K562 (cell line): ENCODE results near the gene PRAC2.

Experiments
- ATF7 ChIP-seq: fragments of 450-650 bp; IDR thresholded peaks from 2 replicates; pipeline ENCODE4 v1.7.1; 2014; ENCODE audit warnings: mild to moderate bottlenecking, moderate library complexity
- CTCF ChIP-seq, 3 experiments: IDR thresholded peaks in 2 of 3; conservative IDR thresholded peaks in 1 of 3; 2 replicates each; pipeline ENCODE4 v1.5.1; 2011 to 2012; ENCODE audit warnings: low read length in 3 of 3, mild to moderate bottlenecking in 3 of 3, control low read depth in 2 of 3, improper control_type of control experiment in 1 of 3, inconsistent platforms in 1 of 3, low read depth in 1 of 3, mixed read lengths in 1 of 3, moderate library complexity in 1 of 3; ENCODE audit not compliant: insufficient read depth in 2 of 3
- EZH2 ChIP-seq: IDR thresholded peaks from 2 replicates; pipeline ENCODE4 v1.6.1; 2012; ENCODE audit warnings: low read depth, mild to moderate bottlenecking, inconsistent platforms, low read length, borderline replicate concordance
- HCFC1 ChIP-seq: IDR thresholded peaks from 2 replicates; pipeline ENCODE4 v1.6.1; 2012; ENCODE audit warnings: low read depth, low read length, improper control_type of control experiment
- HDAC6 ChIP-seq: IDR thresholded peaks from 2 replicates; pipeline ENCODE4 v1.6.1; 2012; ENCODE audit warnings: low read depth, mild to moderate bottlenecking, control low read depth, inconsistent platforms, low read length, moderate library complexity
- NR2F6 ChIP-seq: fragments of 450-650 bp; formaldehyde crosslinking; IDR thresholded peaks from 2 replicates; pipeline ENCODE4 v1.4.0; 2020; ENCODE audit warnings: mild to moderate bottlenecking
- POLR2A ChIP-seq: fragments of 450-650 bp; conservative IDR thresholded peaks from 2 replicates; pipeline ENCODE4 v1.6.1; 2016
- POLR2AphosphoS5 ChIP-seq: IDR thresholded peaks from 2 replicates; pipeline ENCODE4 v1.6.1; 2011; ENCODE audit warnings: mild to moderate bottlenecking, low read depth, low read length, moderate library complexity; ENCODE audit not compliant: control insufficient read depth, insufficient read depth
- RHOXF2B ChIP-seq: fragments of 250-450 bp; sonication (Bioruptor Pico); conservative IDR thresholded peaks from 2 replicates; pipeline ENCODE4 v1.5.1; 2021
- TSHZ1 ChIP-seq: fragments of 250-450 bp; sonication (Bioruptor Pico); IDR thresholded peaks from 2 replicates; pipeline ENCODE4 v1.4.0; 2020; ENCODE audit warnings: mild to moderate bottlenecking, moderate library complexity
- ZKSCAN1 ChIP-seq: fragments of 150-350 bp; IDR thresholded peaks from 2 replicates; pipeline ENCODE4 v1.6.1; 2016; ENCODE audit warnings: low read depth, low read length
- TF ChIP-seq, protein P1 (sequence below): fragments of 450-650 bp; IDR thresholded peaks from 2 replicates; pipeline ENCODE4 v1.6.1; 2016; ENCODE audit warnings: mild to moderate bottlenecking
- TF ChIP-seq, protein P2 (sequence below): sonication (generic); formaldehyde crosslinking; IDR thresholded peaks from 2 replicates; pipeline ENCODE4 v1.8.1; 2023; ENCODE audit warnings: mild to moderate bottlenecking, missing genetic modification reagents

GRCh38 chr17:48721009-48721402 lies 2.0 kb upstream of the PRAC2 start:
- no peak for TF ChIP-seq HCFC1
- no peak for TF ChIP-seq TSHZ1 (CRISPR knock-in tag)
- TF ChIP-seq, protein P1, sequence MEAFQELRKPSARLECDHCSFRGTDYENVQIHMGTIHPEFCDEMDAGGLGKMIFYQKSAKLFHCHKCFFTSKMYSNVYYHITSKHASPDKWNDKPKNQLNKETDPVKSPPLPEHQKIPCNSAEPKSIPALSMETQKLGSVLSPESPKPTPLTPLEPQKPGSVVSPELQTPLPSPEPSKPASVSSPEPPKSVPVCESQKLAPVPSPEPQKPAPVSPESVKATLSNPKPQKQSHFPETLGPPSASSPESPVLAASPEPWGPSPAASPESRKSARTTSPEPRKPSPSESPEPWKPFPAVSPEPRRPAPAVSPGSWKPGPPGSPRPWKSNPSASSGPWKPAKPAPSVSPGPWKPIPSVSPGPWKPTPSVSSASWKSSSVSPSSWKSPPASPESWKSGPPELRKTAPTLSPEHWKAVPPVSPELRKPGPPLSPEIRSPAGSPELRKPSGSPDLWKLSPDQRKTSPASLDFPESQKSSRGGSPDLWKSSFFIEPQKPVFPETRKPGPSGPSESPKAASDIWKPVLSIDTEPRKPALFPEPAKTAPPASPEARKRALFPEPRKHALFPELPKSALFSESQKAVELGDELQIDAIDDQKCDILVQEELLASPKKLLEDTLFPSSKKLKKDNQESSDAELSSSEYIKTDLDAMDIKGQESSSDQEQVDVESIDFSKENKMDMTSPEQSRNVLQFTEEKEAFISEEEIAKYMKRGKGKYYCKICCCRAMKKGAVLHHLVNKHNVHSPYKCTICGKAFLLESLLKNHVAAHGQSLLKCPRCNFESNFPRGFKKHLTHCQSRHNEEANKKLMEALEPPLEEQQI, result no peak
- TF ChIP-seq POLR2AphosphoS5, result no peak
- TF ChIP-seq, protein P2, sequence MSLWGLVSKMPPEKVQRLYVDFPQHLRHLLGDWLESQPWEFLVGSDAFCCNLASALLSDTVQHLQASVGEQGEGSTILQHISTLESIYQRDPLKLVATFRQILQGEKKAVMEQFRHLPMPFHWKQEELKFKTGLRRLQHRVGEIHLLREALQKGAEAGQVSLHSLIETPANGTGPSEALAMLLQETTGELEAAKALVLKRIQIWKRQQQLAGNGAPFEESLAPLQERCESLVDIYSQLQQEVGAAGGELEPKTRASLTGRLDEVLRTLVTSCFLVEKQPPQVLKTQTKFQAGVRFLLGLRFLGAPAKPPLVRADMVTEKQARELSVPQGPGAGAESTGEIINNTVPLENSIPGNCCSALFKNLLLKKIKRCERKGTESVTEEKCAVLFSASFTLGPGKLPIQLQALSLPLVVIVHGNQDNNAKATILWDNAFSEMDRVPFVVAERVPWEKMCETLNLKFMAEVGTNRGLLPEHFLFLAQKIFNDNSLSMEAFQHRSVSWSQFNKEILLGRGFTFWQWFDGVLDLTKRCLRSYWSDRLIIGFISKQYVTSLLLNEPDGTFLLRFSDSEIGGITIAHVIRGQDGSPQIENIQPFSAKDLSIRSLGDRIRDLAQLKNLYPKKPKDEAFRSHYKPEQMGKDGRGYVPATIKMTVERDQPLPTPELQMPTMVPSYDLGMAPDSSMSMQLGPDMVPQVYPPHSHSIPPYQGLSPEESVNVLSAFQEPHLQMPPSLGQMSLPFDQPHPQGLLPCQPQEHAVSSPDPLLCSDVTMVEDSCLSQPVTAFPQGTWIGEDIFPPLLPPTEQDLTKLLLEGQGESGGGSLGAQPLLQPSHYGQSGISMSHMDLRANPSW (CRISPR knock-in tag), result no peak
- no peak for TF ChIP-seq NR2F6 (CRISPR knock-in tag)
- no peak for TF ChIP-seq ATF7
- no peak for TF ChIP-seq RHOXF2B
- TF ChIP-seq EZH2, result no peak
- TF ChIP-seq CTCF (IDR thresholded peaks at IDR 0.05 in 2 of 3, conservative IDR thresholded peaks at IDR 0.05 in 1 of 3; ENCODE audit: insufficient read depth in 2 of 3, low read depth in 1 of 3, low read length in 3 of 3), result no peak
- TF ChIP-seq HDAC6, result no peak
- no peak for TF ChIP-seq POLR2A
- no peak for TF ChIP-seq ZKSCAN1
